AG04449 (cell line): ENCODE measurements around the gene MROH9.

Experiments
- CTCF ChIA-PET: fragments of 350-600 bp; formaldehyde crosslinking; extraction: SDS; loops from one replicate; lab custom pipeline; 2021; ENCODE audit warnings: antibody characterized with exemption; lab: Yijun Ruan, JAX
- POLR2A ChIA-PET: fragments of 400-600, 350-600 bp; formaldehyde crosslinking; extraction: SDS; loops from one replicate; lab custom pipeline; 2020; ENCODE audit warnings: antibody characterized with exemption, inconsistent platforms; lab: Yijun Ruan, JAX
- DNase-seq: peaks from one replicate; pipeline ENCODE4 v3.0.0-alpha.2; 2010; ENCODE audit warnings: low read depth, low spot score
- H3K4me3 ChIP-seq: 2 replicates; pipeline ENCODE4 v1.5.1; 2011; ENCODE audit warnings: low read depth, mild to moderate bottlenecking, control low read depth, low read length
- CTCF ChIP-seq: IDR thresholded peaks from one replicate; pipeline ENCODE4 v1.5.1; 2011; ENCODE audit warnings: mild to moderate bottlenecking, moderate library complexity, low read length, control low read depth, inconsistent platforms; ENCODE audit not compliant: insufficient read depth; ENCODE audit errors: missing control alignments

The MROH9 gene

GRCh38 chr1:170927955-170928840 is 7.1 kb upstream of the MROH9 start:
- H3K4me3 ChIP-seq, result no peak overlapping the region
- CTCF ChIA-PET, result interaction anchor here (0.6 to 4.0 kb wide), 12 partner anchors 10 to 1000 kb away, joined by 3 to 27 read pairs (median 4); no protein-coding TSS in a partner anchor
- no peak for TF ChIP-seq CTCF
- DNase-seq, result no peak
- POLR2A ChIA-PET, result no interaction called here

GRCh38 chr1:170929412-170929834 is 5.9 kb upstream of the MROH9 start:
- DNase-seq, result no peak
- no peak overlapping the region for H3K4me3 ChIP-seq
- TF ChIP-seq CTCF, result no peak
- ChIA-PET POLR2A (interaction anchor here (1.3 kb wide), 1 partner anchor 261 kb away, joined by 3 read pairs; no protein-coding TSS in a partner anchor), CTCF (interaction anchor here (0.7 to 4.0 kb wide), 26 partner anchors 9 to 1043 kb away, joined by 3 to 27 read pairs (median 4); no protein-coding TSS in a partner anchor)

DNA sequence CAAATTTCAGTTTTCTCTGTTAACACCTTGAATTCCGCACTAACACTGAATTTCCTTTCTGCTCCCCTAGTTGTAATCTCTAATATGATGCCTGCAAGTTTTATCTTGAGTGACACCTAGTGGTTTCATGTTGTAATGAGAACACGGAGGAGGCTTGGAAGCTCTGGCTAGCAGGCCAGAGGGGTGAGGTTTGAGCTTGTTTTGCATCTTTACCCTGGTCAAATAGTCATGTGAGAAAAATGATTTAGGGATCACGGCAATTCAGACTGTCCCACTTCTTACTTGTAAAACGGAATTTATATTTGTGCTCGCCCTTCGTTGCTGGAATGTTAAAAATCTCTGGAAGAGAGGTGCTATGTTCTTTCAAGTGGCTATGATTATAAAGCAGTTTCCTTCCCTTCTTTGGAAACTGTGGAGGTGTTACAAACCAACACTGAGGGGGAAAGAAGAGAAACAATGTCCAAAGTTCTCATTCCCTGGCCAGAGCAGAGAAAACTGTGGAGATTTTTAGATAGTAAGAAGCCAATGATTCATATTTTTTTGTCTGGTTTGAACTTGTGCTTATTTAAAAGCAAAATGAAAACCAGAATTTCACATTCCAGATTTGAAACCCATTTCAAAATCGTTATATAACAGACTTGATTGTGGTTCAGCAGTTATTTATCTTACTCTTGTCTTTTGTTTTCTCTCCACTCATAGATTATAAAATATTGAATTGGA is 5.3 kb upstream of the MROH9 start:
- peak; percentile 54 for TF ChIP-seq CTCF
- H3K4me3 ChIP-seq, result no peak overlapping the region
- ChIA-PET CTCF (interaction anchor here (0.6 to 4.0 kb wide), 29 partner anchors 10 to 1044 kb away, joined by 3 to 27 read pairs (median 4); no protein-coding TSS in a partner anchor), POLR2A (interaction anchor here (1.3 kb wide), 1 partner anchor 261 kb away, joined by 3 read pairs; no protein-coding TSS in a partner anchor)
- no peak for DNase-seq

DNA sequence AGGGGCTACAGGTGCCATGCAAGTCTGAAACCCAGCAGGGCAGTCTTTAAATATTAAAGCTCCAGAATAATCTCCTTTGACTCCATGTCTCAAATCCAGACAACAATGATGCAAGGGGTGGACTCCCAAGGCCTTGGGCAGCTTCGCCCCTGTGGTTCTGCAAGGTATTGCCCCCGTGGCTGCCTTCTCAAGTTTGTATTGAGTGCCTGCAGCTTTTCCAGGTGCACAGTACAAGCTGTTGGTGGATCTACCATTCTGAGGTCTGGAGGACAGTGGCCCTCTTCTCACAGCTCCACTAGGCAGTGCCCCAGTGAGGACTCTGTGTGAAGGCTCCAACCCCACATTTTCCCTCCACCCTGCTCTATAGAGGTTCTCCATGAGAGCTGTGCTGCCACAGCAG is 3.7 kb upstream of the MROH9 start:
- POLR2A ChIA-PET, result no interaction called here
- no peak for TF ChIP-seq CTCF
- DNase-seq, result no peak
- CTCF ChIA-PET, result no interaction called here
- no peak overlapping the region for H3K4me3 ChIP-seq

GRCh38 chr1:170932236-170932635 is 3.1 kb upstream of the MROH9 start:
- no peak for TF ChIP-seq CTCF
- ChIA-PET CTCF (no interaction called here), POLR2A (no interaction called here)
- DNase-seq, result no peak
- H3K4me3 ChIP-seq, result no peak overlapping the region

- DNase-seq, result no peak
- ChIA-PET CTCF (no interaction called here), POLR2A (no interaction called here)
- no peak overlapping the region for H3K4me3 ChIP-seq
- TF ChIP-seq CTCF, result no peak
Observed at GRCh38 chr1:170938281-170938680, 2.9 kb downstream of the MROH9 start.
